GM21360 (cell line): Measurements from ENCODE around the gene TAP2.
A peak's percentile ranks its signal among the peaks of the same experiment; 100 is the strongest.
"Not testable (repeated sequence)": the region's sequence is repeated elsewhere in the genome, so short reads cannot be mapped to it uniquely, and the experiment has no call there.

Source experiments
- ATAC-seq: cut with Tn5 transposase; IDR thresholded peaks from one replicate; pipeline ENCODE4 v1.9.1; 2021; ENCODE audit warnings: mild to moderate bottlenecking, moderate library complexity; ENCODE audit not compliant: unreplicated experiment

Gene TAP2

DNA sequence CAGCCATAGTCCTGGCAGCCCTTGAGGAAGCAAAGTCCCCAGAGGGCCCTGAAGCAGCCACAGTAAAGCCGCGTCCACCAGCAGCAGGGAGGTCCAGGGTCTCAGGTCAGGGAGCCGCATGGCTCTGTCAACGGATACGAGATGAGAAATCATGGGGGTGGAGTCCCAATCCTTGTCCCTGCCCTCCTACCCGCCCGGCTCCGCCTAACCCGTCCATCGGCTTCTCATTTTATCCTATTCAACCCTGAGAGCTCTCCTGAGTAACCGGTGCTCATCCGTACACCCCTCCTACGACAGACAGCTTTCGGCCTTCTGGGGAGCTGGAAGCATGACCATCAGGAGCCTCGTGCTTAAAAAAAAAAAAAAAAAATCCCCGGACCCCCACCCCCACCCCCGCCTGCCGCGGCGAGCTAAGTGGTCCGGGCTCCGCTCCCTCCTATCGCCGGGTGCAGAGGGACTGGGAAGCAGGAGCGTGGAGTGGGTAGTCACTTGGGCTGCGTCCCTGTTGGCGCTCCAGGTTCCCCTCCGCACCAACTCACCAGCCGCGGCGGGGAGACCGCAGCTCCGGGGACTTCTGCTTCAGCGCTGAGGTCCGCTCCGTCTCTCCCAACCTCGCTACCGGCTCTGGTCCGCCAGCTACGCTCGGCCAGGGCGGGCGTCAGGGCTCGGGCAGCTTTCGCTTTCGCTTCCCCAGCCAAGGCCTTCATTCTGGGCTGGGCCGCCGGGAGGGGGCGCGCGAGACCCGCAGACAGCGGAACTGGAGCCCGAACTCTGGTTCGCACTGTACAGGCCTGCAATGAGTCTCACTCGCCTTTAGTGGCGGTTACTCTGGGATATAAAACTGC is at the start of gene TAP2:
Gene TAP2 (minus strand): TSS at position 626 of the 845 bp plus-strand sequence. CDS start 506 bp downstream, at position 120.
- peak; percentile 73 for ATAC-seq

DNA sequence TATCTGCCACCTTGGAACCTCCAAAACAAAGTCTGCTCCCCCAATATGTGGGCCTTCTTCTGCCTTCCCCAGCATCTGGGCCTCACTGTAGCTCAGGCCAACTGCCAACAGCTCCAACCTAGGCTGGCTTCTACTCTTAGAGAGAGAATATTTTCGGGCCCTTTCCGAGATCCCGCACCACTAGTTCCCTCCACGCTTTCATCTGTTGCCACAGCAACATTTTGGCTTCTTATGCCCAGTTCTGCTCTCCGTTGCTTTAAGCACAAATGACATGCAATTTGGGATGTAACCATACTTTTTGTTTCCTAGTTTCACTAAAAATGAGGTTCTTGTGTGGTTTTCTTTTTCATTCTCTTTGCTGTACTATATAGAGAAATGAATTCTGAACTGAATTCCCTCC is 49.1 kb upstream of the TAP2 start:
- ATAC-seq = no peak

- no peak for ATAC-seq
These were observed 48.3 kb upstream of the TAP2 start for GRCh38 chr6:32886681-32887383.

- no peak for ATAC-seq
These were observed 47.3 kb upstream of the TAP2 start for GRCh38 chr6:32885698-32886286.

- no peak for ATAC-seq
These were observed 45.2 kb upstream of the TAP2 start for GRCh38 chr6:32883789-32884188.

- ATAC-seq = no peak
These were observed 44.3 kb upstream of the TAP2 start for GRCh38 chr6:32882879-32883250.

DNA sequence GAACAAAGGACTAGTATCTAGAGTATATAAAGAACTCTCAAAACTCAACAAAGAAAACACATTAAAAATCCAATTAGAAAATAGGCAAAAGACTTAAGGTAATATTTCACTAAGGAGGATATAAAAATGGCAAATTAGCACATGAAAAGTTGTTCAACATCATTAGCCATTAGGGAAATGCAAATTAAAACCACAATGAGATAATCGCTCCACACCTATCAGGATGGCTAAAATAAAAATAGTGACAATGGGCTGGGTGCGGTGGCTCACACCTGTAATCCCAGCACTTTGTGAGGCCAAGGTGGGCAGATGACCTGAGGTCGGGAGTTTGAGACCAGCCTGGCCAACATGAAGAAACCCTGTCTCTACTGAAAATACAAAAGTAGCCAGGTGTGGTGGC is 42.4 kb upstream of the TAP2 start:
- ATAC-seq = not testable (repeated sequence)

DNA sequence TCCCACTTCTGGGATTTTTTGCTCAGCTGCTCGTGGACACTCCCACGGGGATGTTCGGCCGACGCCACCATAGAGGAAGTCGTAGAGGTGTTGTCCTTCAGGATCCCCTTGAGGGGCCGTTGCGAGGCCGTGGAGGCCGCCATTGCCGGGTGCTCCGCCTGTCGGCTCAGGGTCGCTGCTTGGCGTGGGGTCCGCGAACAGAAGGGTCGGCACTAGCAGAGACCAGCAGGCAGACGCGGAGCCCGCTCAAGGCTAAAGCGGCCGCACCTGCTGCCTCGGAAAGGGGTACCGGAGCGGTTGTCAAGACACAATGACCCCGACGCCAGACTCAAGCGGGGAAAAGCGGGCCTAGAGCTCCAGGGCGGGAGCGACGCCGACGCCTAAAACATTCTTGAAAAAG is 41.2 kb upstream of the TAP2 start:
- no peak for ATAC-seq

DNA sequence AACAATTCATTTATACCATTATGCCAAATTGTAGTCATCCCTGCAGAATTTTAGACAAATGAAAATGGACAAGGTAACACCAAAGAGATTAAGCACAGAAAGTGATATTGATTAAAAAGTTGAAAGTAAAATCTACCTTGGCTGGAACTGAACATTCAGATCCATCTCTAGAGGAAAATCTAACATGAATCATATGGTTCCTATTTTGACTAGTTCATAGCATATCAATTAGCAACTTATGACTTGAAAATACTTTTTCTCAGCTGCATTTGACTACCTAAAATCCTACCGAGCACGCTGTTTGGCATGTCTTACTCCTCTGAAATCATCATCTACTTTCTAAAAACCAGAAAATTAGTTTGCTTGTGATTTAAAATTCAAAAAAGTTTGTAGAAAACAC is 38.1 kb upstream of the TAP2 start:
- no peak for ATAC-seq

GRCh38 chr6:32873947-32874346 is 35.4 kb upstream of the TAP2 start:
- not testable (repeated sequence) for ATAC-seq

DNA sequence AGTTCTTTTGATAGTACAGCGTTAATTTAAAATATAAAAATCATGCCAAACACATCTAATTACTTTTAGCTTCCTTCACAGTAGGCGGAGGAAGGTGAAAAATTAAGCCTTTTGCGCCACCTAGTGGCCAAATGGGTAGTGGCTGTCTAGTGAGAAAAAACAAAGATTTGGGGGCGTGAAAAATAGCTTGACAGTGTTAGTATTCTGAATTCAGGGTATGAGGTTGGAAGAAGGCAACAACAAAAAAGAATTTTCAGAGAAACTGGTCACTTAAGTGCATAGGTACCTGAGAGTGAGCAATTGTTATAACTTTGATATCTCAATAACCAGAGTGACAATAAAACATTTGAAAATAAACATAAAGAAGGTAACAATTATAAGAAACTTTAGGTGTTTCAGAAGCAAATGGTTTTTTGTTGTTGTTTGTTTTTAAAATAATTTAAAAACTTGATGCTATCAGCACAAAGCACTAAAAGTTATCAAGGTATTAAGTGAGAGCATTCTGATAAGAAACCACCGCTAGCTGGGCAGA is 29.8 kb upstream of the TAP2 start:
- no peak for ATAC-seq

GRCh38 chr6:32867554-32868256 is 29.2 kb upstream of the TAP2 start:
- ATAC-seq = no peak

DNA sequence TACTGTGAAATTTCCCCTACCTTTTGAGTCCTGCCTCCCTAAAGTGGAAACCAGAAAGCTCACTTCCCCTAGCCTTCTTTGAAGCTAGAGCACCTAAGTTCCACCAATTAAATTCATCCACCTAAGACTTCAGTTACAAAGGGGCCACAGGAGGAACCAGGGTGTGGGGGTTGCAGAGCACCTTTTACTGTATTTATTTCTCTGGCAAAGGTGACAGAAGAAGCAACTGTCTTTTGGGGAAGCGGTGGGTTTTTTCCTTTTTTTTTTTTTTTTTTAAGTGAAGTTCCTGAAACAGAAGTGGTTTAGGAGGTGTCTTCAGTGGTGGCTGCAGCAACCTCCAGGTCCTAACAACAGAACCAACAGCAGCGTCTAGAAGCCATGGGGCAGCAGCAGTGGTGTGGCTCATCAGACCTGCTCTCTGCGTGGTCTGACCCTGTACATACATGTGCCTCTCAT is 28.5 kb upstream of the TAP2 start:
- no peak for ATAC-seq

DNA sequence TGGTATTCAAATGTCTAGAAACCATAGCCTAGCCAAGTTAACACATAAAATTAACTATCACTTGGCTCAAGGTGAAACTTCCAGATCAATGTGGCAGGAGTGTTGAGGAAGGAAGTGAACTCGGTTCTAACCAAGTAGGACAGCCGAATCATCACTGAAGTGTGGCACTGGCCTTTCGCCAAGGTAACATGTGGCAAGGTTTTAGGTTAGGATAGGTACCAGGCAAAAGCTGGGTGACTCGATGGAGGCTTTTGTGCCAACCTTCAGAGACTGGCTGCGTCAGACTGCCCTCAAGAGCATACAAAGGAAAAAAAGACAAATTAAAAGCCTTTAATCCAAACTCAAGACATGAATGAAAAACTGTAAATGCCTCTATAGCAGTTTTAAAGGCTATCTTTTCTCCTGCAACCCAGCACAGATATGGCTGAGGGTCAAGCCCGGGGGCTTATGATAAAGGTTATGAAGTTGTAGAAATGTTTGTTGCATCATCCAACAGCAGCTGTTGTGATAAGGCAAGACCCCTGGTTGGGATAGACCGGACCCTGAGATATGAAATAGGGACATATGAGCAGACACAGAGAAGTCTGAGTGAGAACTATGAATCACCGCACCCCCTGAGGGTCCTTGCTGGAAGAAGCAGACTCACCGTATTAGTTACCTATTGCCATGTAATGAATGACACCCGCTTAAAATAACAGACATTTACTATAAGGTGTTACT is 27.3 kb upstream of the TAP2 start:
- no peak for ATAC-seq

DNA sequence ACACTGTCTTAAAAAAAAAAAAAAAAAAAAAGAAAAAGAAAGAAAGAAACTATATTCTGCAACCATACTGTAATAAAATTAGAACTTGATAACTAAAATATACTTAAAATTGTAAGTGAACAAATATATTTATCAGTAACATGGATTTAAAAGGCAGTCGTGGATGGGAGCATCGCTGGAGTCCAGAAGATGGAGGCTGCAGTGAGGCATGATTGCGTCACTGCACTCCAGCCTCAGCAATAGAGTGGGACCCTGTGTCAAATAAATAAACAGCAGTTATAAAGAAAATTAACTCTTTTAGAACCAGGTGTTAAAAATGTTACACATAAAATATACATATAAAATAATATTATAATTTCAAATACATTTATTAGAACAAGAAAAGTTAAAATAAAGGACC is 24.2 kb upstream of the TAP2 start:
- no peak for ATAC-seq

GRCh38 chr6:32860674-32861073 is 22.1 kb upstream of the TAP2 start:
- ATAC-seq = no peak

DNA sequence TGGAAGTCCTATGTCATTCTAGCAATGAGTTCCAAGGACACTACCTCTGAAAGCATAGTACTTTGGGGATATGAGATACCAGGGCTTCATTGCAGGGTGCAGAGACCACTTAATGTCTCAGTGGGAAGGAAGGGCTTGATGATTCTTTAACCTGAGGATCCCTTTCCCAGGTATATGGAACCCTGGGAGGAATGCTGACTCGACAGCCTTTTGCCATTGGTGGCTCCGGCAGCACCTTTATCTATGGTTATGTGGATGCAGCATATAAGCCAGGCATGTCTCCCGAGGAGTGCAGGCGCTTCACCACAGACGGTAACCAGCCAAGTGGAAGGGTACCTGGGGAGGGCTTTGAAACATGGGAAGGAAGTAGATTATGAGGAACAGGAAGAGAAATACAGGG is 19.7 kb upstream of the TAP2 start:
- ATAC-seq = no peak

- no peak for ATAC-seq
These were observed 18.8 kb upstream of the TAP2 start for GRCh38 chr6:32857156-32857891.

- ATAC-seq = no peak
These were observed 17.1 kb upstream of the TAP2 start for GRCh38 chr6:32855467-32856174.
